H9 (cell line): ENCODE measurements around the gene ANKRD50. TPM values are rescaled to one million over a fixed set of nuclear protein-coding genes. Genes with fewer than 3 reads are reported as not detected.

Experiments
- DNase-seq: peaks from one replicate; pipeline ENCODE4 v3.0.0-alpha.2; 2017
- H2AFZ ChIP-seq: one replicate; pipeline ENCODE4 v1.6.1; 2013; ENCODE audit warnings: mild to moderate bottlenecking, low read length, control low read depth, moderate library complexity
- H2AK5ac ChIP-seq: 2 replicates; pipeline ENCODE4 v1.6.1; 2013; ENCODE audit warnings: low read length, control low read depth, mixed read lengths; ENCODE audit not compliant: insufficient read length
- H2BK120ac ChIP-seq: one replicate; pipeline ENCODE4 v1.6.1; 2013; ENCODE audit warnings: low read depth, mild to moderate bottlenecking, low read length, control low read depth, inconsistent platforms; ENCODE audit not compliant: poor library complexity, severe bottlenecking
- H2BK12ac ChIP-seq: 2 replicates; pipeline ENCODE4 v1.6.1; 2013; ENCODE audit warnings: low read length, control low read depth, mixed read lengths, low read depth; ENCODE audit not compliant: insufficient read length
- H2BK15ac ChIP-seq: 2 replicates; pipeline ENCODE4 v1.6.1; 2013; ENCODE audit warnings: low read depth, low read length, control low read depth
- H2BK20ac ChIP-seq: one replicate; pipeline ENCODE4 v1.6.1; 2013; ENCODE audit warnings: low read depth, mild to moderate bottlenecking, low read length, control low read depth, inconsistent platforms; ENCODE audit not compliant: poor library complexity, severe bottlenecking
- H2BK5ac ChIP-seq: 2 replicates; pipeline ENCODE4 v1.6.1; 2013; ENCODE audit warnings: low read length, control low read depth, mixed read lengths; ENCODE audit not compliant: insufficient read length
- H3K14ac ChIP-seq: 2 replicates; pipeline ENCODE4 v1.6.1; 2013; ENCODE audit warnings: low read length, control low read depth; ENCODE audit not compliant: insufficient read depth
- H3K18ac ChIP-seq: 2 replicates; pipeline ENCODE4 v1.6.1; 2013; ENCODE audit warnings: low read depth, mild to moderate bottlenecking, mixed read lengths, low read length, control low read depth; ENCODE audit not compliant: insufficient read length
- H3K23ac ChIP-seq: 2 replicates; pipeline ENCODE4 v1.6.1; 2013; ENCODE audit warnings: low read length, control low read depth, mixed read lengths, low read depth; ENCODE audit not compliant: insufficient read length
- H3K23me2 ChIP-seq: 2 replicates; pipeline ENCODE4 v1.6.1; 2013; ENCODE audit warnings: low read depth, mild to moderate bottlenecking, mixed read lengths, low read length, control low read depth; ENCODE audit not compliant: insufficient read length, poor library complexity, severe bottlenecking
- H3K27ac ChIP-seq: 2 replicates; pipeline ENCODE4 v1.5.1; 2013; ENCODE audit warnings: low read length, control low read depth, mixed read lengths, low read depth; ENCODE audit not compliant: insufficient read length
- H3K27me3 ChIP-seq: 2 replicates; pipeline ENCODE4 v1.6.1; 2013; ENCODE audit warnings: low read length, control low read depth, inconsistent platforms; ENCODE audit not compliant: insufficient read depth
- H3K4ac ChIP-seq: 2 replicates; pipeline ENCODE4 v1.6.1; 2013; ENCODE audit warnings: low read depth, mild to moderate bottlenecking, control low read depth, inconsistent platforms, low read length, moderate library complexity
- H3K4me1 ChIP-seq: 2 replicates; pipeline ENCODE4 v1.6.1; 2013; ENCODE audit warnings: low read length, control low read depth, inconsistent platforms; ENCODE audit not compliant: insufficient read depth
- H3K4me2 ChIP-seq: 2 replicates; pipeline ENCODE4 v1.6.1; 2013; ENCODE audit warnings: low read length, control low read depth, mixed read lengths; ENCODE audit not compliant: insufficient read length, insufficient read depth
- H3K56ac ChIP-seq: 2 replicates; pipeline ENCODE4 v1.6.1; 2013; ENCODE audit warnings: low read depth, mild to moderate bottlenecking, mixed read lengths, low read length, control low read depth; ENCODE audit not compliant: insufficient read length
- H3K79me1 ChIP-seq: 2 replicates; pipeline ENCODE4 v1.6.1; 2013; ENCODE audit warnings: low read depth, mild to moderate bottlenecking, moderate library complexity, low read length, control low read depth, inconsistent platforms; ENCODE audit not compliant: insufficient read depth, poor library complexity, severe bottlenecking
- H3K79me2 ChIP-seq: 2 replicates; pipeline ENCODE4 v1.6.1; 2013; ENCODE audit warnings: low read length, control low read depth, inconsistent platforms; ENCODE audit not compliant: insufficient read depth
- H3K9ac ChIP-seq: 2 replicates; pipeline ENCODE4 v1.6.1; 2013; ENCODE audit warnings: low read length, control low read depth, mixed read lengths; ENCODE audit not compliant: insufficient read length; ENCODE audit errors: extremely low read depth
- H3K9me3 ChIP-seq: one replicate; pipeline ENCODE4 v1.6.1; 2013; ENCODE audit warnings: low read depth, low read length, inconsistent platforms; ENCODE audit not compliant: control insufficient read depth
- H3T11ph ChIP-seq: one replicate; pipeline ENCODE4 v1.6.1; 2013; ENCODE audit warnings: mild to moderate bottlenecking, low read length, control low read depth, inconsistent platforms
- H4K20me1 ChIP-seq: one replicate; pipeline ENCODE4 v1.6.1; 2013; ENCODE audit not compliant: control insufficient read depth, insufficient read length, insufficient read depth
- H4K5ac ChIP-seq: 2 replicates; pipeline ENCODE4 v1.6.1; 2013; ENCODE audit warnings: low read depth, mild to moderate bottlenecking, mixed read lengths, low read length, control low read depth; ENCODE audit not compliant: insufficient read length
- H4K8ac ChIP-seq: replicated peaks from 2 replicates; pipeline ENCODE4 v1.6.1; 2013; ENCODE audit warnings: low read length, control low read depth, mixed read lengths, low read depth; ENCODE audit not compliant: insufficient read length
- H4K91ac ChIP-seq: 2 replicates; pipeline ENCODE4 v1.6.1; 2013; ENCODE audit warnings: low read depth, mild to moderate bottlenecking, moderate library complexity, mixed read lengths, low read length, control low read depth; ENCODE audit not compliant: insufficient read length
- H3K27ac Mint-ChIP-seq, 3 experiments: 2 replicates in 2 of 3; 3 replicates in 1 of 3; pipeline ENCODE4 v1.8.0; 2020 to 2021; ENCODE audit warnings: mixed read lengths in 3 of 3, mild to moderate bottlenecking in 1 of 3, moderate library complexity in 1 of 3
- H3K27me3 Mint-ChIP-seq: 2 replicates; pipeline ENCODE4 v1.8.0; 2021; ENCODE audit warnings: low read depth, mild to moderate bottlenecking, moderate library complexity, mixed read lengths
- H3K36me3 Mint-ChIP-seq, 3 experiments: 2 replicates in 2 of 3; 3 replicates in 1 of 3; pipeline ENCODE4 v1.8.0; 2020 to 2021; ENCODE audit warnings: low read depth in 3 of 3, mixed read lengths in 3 of 3; ENCODE audit not compliant: insufficient read depth in 1 of 3
- H3K4me1 Mint-ChIP-seq, 2 experiments: 2 replicates each; pipeline ENCODE4 v1.8.0; 2020; ENCODE audit warnings: mixed read lengths in 2 of 2
- H3K4me3 Mint-ChIP-seq, 2 experiments: 2 replicates in 1 of 2; 3 replicates in 1 of 2; pipeline ENCODE4 v1.8.0; 2020 to 2021; ENCODE audit warnings: mild to moderate bottlenecking in 2 of 2, mixed read lengths in 2 of 2, moderate library complexity in 1 of 2
- H3K9me3 Mint-ChIP-seq, 2 experiments: 2 replicates in 1 of 2; 3 replicates in 1 of 2; pipeline ENCODE4 v1.8.0; 2020; ENCODE audit warnings: mild to moderate bottlenecking in 2 of 2, mixed read lengths in 2 of 2, moderate library complexity in 1 of 2
- total RNA-seq: library from RNA; stranded (reverse); gene quantifications from 2 replicates; pipeline ENCODE4 v1.2.1, GENCODE V29; 2021
- TF ChIP-seq, protein P1 (sequence below): fragments of 200-600 bp; sonication (generic); conservative IDR thresholded peaks from 3 replicates; pipeline ENCODE4 v1.8.0; 2021; ENCODE audit warnings: antibody characterized with exemption, mild to moderate bottlenecking

Gene ANKRD50
- total RNA-seq, 1 experiment from 2014 or later, result 30.1 TPM

DNA sequence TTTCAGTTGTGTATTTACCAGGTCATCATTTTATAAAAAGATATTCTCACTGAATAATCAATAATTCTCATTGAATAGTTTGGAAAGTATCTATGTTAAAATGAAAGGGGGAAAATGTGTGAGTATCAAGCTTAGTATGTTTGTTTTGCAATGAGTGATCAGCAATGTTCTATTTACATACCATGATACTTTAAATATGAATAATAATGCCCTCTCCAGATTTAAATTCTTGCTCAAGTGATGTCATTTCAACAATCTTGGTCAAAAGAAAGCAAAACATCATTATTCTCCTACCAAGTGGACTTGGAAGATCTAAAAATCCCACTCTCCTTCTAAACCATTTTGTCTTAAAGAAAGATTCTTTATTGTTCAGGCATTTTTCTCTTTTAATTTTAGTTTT, 42.1 kb upstream of the ANKRD50 start:
- Histone ChIP-seq H3K18ac (no peak overlapping the region), H3T11ph (no peak overlapping the region), H3K27ac (no peak overlapping the region), H2BK15ac (no peak overlapping the region), H2BK20ac (no peak overlapping the region), H3K56ac (no peak overlapping the region), H4K91ac (no peak overlapping the region), H3K27me3 (no peaks in the 10 kb centered on the region), H3K4me2 (no peak overlapping the region), H3K23ac (no peak overlapping the region), H2BK5ac (no peak overlapping the region), H3K14ac (no peak overlapping the region), H4K5ac (no peak overlapping the region), H4K8ac (no peak overlapping the region), H2AK5ac (no peak overlapping the region), H3K23me2 (no peaks in the 10 kb centered on the region), H3K9ac (no peak overlapping the region), H2BK120ac (no peak overlapping the region), H2AFZ (no peak overlapping the region), H3K9me3 (no peaks in the 10 kb centered on the region), H3K4ac (no peak overlapping the region), H3K79me2 (no peaks in the 10 kb centered on the region), H2BK12ac (no peak overlapping the region), H3K79me1 (no peaks in the 10 kb centered on the region), H3K4me1 (no peaks in the 10 kb centered on the region), H4K20me1 (no peaks in the 10 kb centered on the region)
- DNase-seq, result no peak
- Mint-ChIP-seq H3K27me3 (peaks cover 3% of the 10 kb centered on the region), H3K27ac (no peak overlapping the region), H3K9me3 (no peaks in the 10 kb centered on the region), H3K36me3 (no peaks in the 10 kb centered on the region), H3K4me1 (no peaks in the 10 kb centered on the region), H3K4me3 (no peak overlapping the region)
- TF ChIP-seq, protein P1, sequence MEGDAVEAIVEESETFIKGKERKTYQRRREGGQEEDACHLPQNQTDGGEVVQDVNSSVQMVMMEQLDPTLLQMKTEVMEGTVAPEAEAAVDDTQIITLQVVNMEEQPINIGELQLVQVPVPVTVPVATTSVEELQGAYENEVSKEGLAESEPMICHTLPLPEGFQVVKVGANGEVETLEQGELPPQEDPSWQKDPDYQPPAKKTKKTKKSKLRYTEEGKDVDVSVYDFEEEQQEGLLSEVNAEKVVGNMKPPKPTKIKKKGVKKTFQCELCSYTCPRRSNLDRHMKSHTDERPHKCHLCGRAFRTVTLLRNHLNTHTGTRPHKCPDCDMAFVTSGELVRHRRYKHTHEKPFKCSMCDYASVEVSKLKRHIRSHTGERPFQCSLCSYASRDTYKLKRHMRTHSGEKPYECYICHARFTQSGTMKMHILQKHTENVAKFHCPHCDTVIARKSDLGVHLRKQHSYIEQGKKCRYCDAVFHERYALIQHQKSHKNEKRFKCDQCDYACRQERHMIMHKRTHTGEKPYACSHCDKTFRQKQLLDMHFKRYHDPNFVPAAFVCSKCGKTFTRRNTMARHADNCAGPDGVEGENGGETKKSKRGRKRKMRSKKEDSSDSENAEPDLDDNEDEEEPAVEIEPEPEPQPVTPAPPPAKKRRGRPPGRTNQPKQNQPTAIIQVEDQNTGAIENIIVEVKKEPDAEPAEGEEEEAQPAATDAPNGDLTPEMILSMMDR, result no peak
